Measurements from ENCODE around the gene CORO2B. TPM values are rescaled to one million over a fixed set of nuclear protein-coding genes. Genes with fewer than 3 reads are reported as not detected.

CORO2B gene
- total RNA-seq, 4 donors from 2014 or later, result 1.3 to 18.2 (median 7.0) TPM

DNA sequence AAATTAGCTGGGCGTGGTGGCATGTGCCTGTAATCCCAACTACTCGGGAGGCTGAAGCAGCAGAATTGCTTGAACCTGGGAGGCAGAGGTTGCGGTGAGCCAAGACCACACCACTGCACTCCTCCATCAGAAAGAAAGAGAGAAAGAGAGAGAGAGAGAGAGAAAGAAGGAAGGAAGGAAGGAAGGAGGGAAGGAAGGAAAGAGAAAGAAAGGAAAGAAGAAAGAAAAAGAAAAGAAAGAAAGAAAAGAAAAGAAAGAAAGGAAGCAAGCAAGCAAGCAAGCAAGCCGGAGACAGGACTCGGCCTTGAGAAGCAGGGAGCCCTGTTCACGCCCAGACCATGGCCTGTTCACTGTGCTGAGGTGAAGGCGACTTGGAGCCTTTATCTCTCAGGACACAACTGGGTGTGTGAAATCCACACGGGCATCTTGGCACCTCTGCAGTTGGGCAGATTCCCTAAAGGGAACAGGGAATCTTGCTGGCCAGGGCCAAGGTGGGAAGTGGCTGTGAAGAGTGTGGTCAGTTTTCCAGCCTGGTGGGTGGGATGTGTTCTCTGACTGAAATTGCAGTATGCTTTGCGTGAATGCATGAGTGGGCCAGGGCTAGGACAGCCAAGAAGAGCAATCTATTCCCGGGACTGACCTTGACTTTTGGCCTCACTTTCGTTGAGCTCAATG is 90.3 kb downstream of the CORO2B start:
- TF ChIP-seq, protein P1, sequence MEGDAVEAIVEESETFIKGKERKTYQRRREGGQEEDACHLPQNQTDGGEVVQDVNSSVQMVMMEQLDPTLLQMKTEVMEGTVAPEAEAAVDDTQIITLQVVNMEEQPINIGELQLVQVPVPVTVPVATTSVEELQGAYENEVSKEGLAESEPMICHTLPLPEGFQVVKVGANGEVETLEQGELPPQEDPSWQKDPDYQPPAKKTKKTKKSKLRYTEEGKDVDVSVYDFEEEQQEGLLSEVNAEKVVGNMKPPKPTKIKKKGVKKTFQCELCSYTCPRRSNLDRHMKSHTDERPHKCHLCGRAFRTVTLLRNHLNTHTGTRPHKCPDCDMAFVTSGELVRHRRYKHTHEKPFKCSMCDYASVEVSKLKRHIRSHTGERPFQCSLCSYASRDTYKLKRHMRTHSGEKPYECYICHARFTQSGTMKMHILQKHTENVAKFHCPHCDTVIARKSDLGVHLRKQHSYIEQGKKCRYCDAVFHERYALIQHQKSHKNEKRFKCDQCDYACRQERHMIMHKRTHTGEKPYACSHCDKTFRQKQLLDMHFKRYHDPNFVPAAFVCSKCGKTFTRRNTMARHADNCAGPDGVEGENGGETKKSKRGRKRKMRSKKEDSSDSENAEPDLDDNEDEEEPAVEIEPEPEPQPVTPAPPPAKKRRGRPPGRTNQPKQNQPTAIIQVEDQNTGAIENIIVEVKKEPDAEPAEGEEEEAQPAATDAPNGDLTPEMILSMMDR (IDR thresholded peaks at IDR 0.05), result no peak
- no peak for TF ChIP-seq POLR2A (IDR thresholded peaks at IDR 0.05)
- Histone ChIP-seq H3K36me3 (no peaks in the 10 kb centered on the region), H3K27me3 (no peaks in the 10 kb centered on the region), H3K27ac (no peak overlapping the region), H3K4me1 (no peaks in the 10 kb centered on the region), H3K4me3 (no peak overlapping the region), H3K9me3 (no peaks in the 10 kb centered on the region)
- DNase-seq, result peak; percentile 6 to 7
- intact Hi-C loops (cut with DNase I; ENCODE audit: low total_unique reads), result no loop called here

GRCh38 chr15:68672251-68672650 is 93.5 kb downstream of the CORO2B start:
- DNase-seq, result peak in 1 of 2 donors; percentile 2
- Histone ChIP-seq H3K9me3 (no peaks in the 10 kb centered on the region), H3K27ac (no peak overlapping the region), H3K4me1 (no peaks in the 10 kb centered on the region), H3K27me3 (no peaks in the 10 kb centered on the region), H3K4me3 (no peak overlapping the region), H3K36me3 (no peaks in the 10 kb centered on the region)
- no peak for TF ChIP-seq POLR2A (IDR thresholded peaks at IDR 0.05)
- TF ChIP-seq, protein P1 (IDR thresholded peaks at IDR 0.05), result no peak
- intact Hi-C loops (cut with DNase I; ENCODE audit: low total_unique reads), result loop anchor here (5.0 to 10.0 kb wide), 3 partner anchors 95 to 357 kb away; partner anchors contain the start of gene CORO2B

- Histone ChIP-seq H3K9me3 (no peaks in the 10 kb centered on the region), H3K36me3 (no peaks in the 10 kb centered on the region), H3K4me3 (no peak overlapping the region), H3K27ac (no peak overlapping the region), H3K4me1 (no peaks in the 10 kb centered on the region), H3K27me3 (no peaks in the 10 kb centered on the region)
- peak in 1 of 2 donors; percentile 12 for DNase-seq
- intact Hi-C loops (cut with DNase I; ENCODE audit: low total_unique reads), result loop anchor here (5.0 to 10.0 kb wide), 3 partner anchors 95 to 358 kb away; partner anchors contain the start of gene CORO2B
- TF ChIP-seq POLR2A (IDR thresholded peaks at IDR 0.05), result no peak
- TF ChIP-seq, protein P1 (IDR thresholded peaks at IDR 0.05), result peak in 2 of 4 experiments; percentile 10 to 15
Observed at GRCh38 chr15:68672781-68673205, 94.0 kb downstream of the CORO2B start.

DNA sequence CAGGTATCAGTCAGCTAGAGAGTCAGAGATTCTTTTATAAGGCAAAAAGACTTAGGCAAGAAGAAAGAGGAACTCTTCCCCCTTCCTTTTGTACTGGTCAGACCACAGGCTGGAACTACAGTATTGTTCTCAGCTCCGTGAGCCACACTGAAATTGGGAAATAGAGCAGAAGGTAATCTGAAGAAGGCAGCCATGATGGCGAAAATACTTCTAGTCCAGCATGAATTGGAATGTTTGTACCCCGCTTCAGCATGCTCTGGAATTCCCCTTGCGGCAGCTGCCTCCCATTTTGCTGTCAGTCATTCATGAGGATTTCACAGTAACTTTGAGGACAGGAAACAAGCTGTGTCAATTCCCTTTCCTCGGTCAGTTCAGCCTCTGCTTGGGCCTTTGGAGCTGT is 96.2 kb downstream of the CORO2B start:
- H3K27ac ChIP-seq, result no peak overlapping the region
- no peaks in the 10 kb centered on the region for H3K36me3 ChIP-seq
- no peaks in the 10 kb centered on the region for H3K9me3 ChIP-seq
- no peak overlapping the region for H3K4me3 ChIP-seq
- no peaks in the 10 kb centered on the region for H3K27me3 ChIP-seq
- intact Hi-C loops (cut with DNase I; ENCODE audit: low total_unique reads), result loop anchor here (5.0 to 10.0 kb wide), 3 partner anchors 98 to 360 kb away; partner anchors contain the start of gene CORO2B
- DNase-seq, result peak in 1 of 2 donors; percentile 3
- no peak for TF ChIP-seq POLR2A (IDR thresholded peaks at IDR 0.05)
- TF ChIP-seq, protein P1 (IDR thresholded peaks at IDR 0.05), result no peak
- H3K4me1 ChIP-seq, result no peaks in the 10 kb centered on the region

GRCh38 chr15:68676011-68676605 is 97.3 kb downstream of the CORO2B start:
- Histone ChIP-seq H3K4me3 (no peak overlapping the region), H3K9me3 (no peaks in the 10 kb centered on the region), H3K27ac (no peak overlapping the region), H3K4me1 (no peaks in the 10 kb centered on the region), H3K27me3 (no peaks in the 10 kb centered on the region), H3K36me3 (no peaks in the 10 kb centered on the region)
- intact Hi-C loops (cut with DNase I; ENCODE audit: low total_unique reads), result loop anchor here (10.0 kb wide), 1 partner anchor 361 kb away; no protein-coding TSS in a partner anchor
- TF ChIP-seq, protein P1 (IDR thresholded peaks at IDR 0.05), result no peak
- DNase-seq, result peak in 1 of 2 donors; percentile 11

Data from uterus (tissue), 4 donors.